T-helper 1 cell treated with Interleukin-12 subunit alpha and Interleukin-12 subunit beta and Interleukin-4 antibody, amounts not matched to agents 30 μg/mL and 1 μg/mL, for 36 hours (primary cell): Measurements from ENCODE around the gene SERPINA6.
"Not testable (repeated sequence)": the region's sequence is repeated elsewhere in the genome, so short reads cannot be mapped to it uniquely, and the experiment has no call there.

Experiments used
- H3K27ac Mint-ChIP-seq: one replicate; pipeline ENCODE4 v1.8.0; 2021; ENCODE audit warnings: mild to moderate bottlenecking, mixed read lengths
- H3K27me3 Mint-ChIP-seq: one replicate; pipeline ENCODE4 v1.8.0; 2021; ENCODE audit warnings: low read depth, mixed read lengths
- H3K36me3 Mint-ChIP-seq: one replicate; pipeline ENCODE4 v1.8.0; 2021; ENCODE audit warnings: low read depth, mixed read lengths
- H3K4me1 Mint-ChIP-seq: one replicate; pipeline ENCODE4 v1.8.0; 2021; ENCODE audit warnings: low read depth, mixed read lengths
- H3K4me3 Mint-ChIP-seq: one replicate; pipeline ENCODE4 v1.8.0; 2021; ENCODE audit warnings: mild to moderate bottlenecking, moderate library complexity, mixed read lengths
- H3K9me3 Mint-ChIP-seq: one replicate; pipeline ENCODE4 v1.8.0; 2021; ENCODE audit warnings: mixed read lengths

SERPINA6 gene

DNA sequence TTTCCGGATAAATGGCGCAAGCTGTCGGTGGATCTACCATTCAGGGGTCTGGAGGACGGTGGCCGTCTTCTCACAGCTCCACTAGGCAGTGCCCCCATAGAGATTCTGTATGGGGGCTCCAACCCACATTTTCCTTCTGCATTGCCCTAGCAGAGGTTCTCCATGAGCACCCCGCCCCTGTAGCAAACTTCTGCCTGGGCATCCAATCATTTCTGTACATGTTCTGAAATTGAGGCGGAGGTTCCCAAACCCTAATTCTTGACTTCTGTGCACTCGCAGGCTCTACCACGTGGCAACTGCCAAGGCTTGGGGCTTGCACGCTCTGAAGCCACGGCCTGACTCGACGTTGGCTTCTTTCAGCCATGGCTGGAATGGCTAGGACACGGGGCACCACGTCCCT lies 25.0 kb downstream of the SERPINA6 start:
- H3K27me3 Mint-ChIP-seq, result no peaks in the 10 kb centered on the region
- no peak overlapping the region for H3K4me3 Mint-ChIP-seq
- H3K27ac Mint-ChIP-seq, result no peak overlapping the region
- no peaks in the 10 kb centered on the region for H3K36me3 Mint-ChIP-seq
- no peaks in the 10 kb centered on the region for H3K4me1 Mint-ChIP-seq
- H3K9me3 Mint-ChIP-seq, result no peaks in the 10 kb centered on the region

DNA sequence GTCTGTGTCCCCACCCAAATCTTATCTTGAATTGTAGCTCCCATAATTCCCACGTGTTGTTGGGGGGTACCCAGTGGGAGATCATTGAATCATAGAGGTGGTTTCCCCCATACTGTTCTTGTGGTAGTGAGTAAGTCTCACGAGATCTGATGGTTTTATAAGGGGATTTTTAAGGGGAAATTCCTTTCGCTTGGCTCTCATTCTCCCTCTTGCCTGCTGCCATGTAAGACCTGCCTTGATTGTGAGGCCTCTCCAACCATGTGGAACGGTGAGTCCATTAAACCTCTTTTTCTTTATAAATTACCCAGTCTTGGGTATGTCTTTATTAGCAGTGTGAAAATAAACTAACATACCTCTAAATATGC lies 27.0 kb downstream of the SERPINA6 start:
- H3K27ac Mint-ChIP-seq, H3K9me3 Mint-ChIP-seq, H3K36me3 Mint-ChIP-seq, H3K4me3 Mint-ChIP-seq, H3K27me3 Mint-ChIP-seq, H3K4me1 Mint-ChIP-seq: not testable (repeated sequence)

DNA sequence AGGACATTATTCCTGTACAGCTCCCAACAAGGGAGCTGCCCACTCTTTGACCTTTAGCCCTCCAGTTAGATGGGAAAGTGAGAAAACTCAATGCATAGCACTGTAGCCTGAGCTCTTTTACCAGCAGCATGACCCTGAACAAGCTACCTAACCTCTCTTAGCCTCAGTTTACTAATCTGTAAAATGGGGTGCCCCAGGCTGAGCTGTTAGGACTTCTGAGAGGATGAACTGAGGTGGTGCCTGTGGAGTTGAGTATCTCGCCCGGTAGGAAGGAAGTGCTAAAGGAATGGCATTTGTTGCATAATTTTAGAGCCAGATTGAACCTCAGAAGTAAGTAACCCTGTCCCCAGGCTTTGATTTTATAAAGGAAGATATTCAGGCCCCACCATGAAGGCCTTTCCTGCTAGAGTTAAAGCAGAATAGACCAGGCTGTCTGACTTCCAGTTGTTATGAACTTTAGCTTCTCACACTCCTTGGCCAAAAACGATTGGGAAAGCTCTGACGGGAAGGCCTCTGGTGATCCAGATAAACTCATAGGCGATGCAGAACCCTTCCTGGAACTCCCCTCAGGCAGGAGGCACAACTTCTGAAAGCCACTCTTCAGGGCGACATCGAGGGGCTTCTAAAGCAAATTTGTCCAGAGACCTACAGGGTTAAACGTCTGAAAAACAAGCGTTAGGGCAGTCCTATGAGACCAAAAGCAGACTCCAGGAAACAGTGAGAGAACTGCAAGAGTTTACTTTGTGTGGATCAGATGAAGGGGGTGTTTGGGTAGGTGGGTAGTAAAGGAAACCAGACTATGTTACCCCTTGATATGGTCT lies 27.6 kb downstream of the SERPINA6 start:
- Mint-ChIP-seq H3K4me3 (no peak overlapping the region), H3K4me1 (no peaks in the 10 kb centered on the region), H3K27ac (no peak overlapping the region), H3K36me3 (no peaks in the 10 kb centered on the region), H3K9me3 (no peaks in the 10 kb centered on the region), H3K27me3 (no peaks in the 10 kb centered on the region)

- H3K4me3 Mint-ChIP-seq, result no peak overlapping the region
- no peak overlapping the region for H3K27ac Mint-ChIP-seq
- no peaks in the 10 kb centered on the region for H3K36me3 Mint-ChIP-seq
- no peaks in the 10 kb centered on the region for H3K27me3 Mint-ChIP-seq
- H3K4me1 Mint-ChIP-seq, result no peaks in the 10 kb centered on the region
- no peaks in the 10 kb centered on the region for H3K9me3 Mint-ChIP-seq
Measured at GRCh38 chr14:94293578-94293924, 29.6 kb downstream of the SERPINA6 start.

DNA sequence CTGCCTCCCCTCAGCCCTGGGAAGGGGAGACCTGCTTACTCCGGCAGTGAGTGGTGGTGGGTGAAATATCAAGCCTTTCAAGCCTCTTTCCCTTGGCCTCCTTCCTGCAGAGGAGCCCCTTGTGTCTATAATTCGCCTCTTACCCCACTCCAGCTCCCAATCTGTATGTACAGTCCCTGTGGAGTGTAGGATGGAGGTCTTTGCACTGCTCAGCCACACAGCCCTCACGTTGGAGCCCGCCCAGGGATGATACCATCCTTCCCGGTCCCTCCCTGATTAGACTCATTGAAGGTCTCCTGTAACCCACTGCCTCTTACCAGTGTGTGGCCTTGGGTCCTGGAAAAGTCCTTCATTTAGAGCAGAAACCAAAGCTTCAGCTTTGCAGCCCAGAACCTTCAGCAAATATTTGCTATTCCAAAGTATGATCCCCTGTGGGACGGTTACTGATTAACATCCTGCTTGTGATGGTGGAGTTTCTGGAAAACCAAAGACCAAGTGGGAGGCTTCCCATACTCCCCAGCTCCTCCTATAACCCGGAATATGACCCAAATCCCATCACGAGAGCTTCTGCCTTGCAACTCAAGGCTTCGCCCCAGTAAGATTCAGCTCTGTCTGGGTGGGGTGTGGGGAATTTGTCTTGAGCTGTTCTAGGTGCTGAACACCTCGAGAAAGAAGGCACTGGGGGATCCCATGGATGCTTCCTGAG lies 30.1 kb downstream of the SERPINA6 start, which contains the start of gene SERPINA10:
Gene SERPINA10 (minus strand): TSS at position 397 of the 706 bp plus-strand sequence. CDS start 2,675 bp downstream, outside the sequence.
- no peaks in the 10 kb centered on the region for H3K9me3 Mint-ChIP-seq
- no peak within 1 kb of the TSS for H3K4me3 Mint-ChIP-seq
- no peak within 1 kb of the TSS for H3K27ac Mint-ChIP-seq
- no peaks in the 10 kb centered on the region for H3K4me1 Mint-ChIP-seq
- no peaks in the 10 kb centered on the region for H3K36me3 Mint-ChIP-seq
- no peaks in the 10 kb centered on the region for H3K27me3 Mint-ChIP-seq

DNA sequence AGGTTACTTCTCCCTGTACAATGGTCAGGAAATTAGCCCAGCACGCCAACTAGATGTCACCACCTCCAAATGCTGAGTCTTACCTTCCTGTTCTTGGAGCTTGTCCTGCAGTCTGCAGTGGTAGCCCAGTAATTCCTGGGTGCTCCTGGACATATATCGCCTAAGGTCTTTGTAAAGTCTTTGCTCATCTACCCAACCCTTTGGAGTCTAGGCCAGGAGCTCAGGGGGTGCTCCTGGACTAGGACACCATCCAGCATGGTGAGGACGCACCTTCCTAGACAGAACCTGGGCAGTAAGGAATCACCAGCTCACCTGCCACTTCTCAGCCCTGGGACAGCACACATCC lies 30.6 kb downstream of the SERPINA6 start:
- Mint-ChIP-seq H3K4me1 (peaks cover 2% of the 10 kb centered on the region), H3K36me3 (no peaks in the 10 kb centered on the region), H3K27ac (no peak overlapping the region), H3K4me3 (no peak overlapping the region), H3K9me3 (no peaks in the 10 kb centered on the region), H3K27me3 (no peaks in the 10 kb centered on the region)

- no peak overlapping the region for H3K27ac Mint-ChIP-seq
- no peaks in the 10 kb centered on the region for H3K9me3 Mint-ChIP-seq
- peaks cover 4% of the 10 kb centered on the region for H3K4me1 Mint-ChIP-seq
- no peaks in the 10 kb centered on the region for H3K36me3 Mint-ChIP-seq
- H3K27me3 Mint-ChIP-seq, result no peaks in the 10 kb centered on the region
- no peak overlapping the region for H3K4me3 Mint-ChIP-seq
Measured at GRCh38 chr14:94291906-94292525, 31.1 kb downstream of the SERPINA6 start.

- peaks cover 4% of the 10 kb centered on the region for H3K4me1 Mint-ChIP-seq
- no peak overlapping the region for H3K4me3 Mint-ChIP-seq
- no peak overlapping the region for H3K27ac Mint-ChIP-seq
- H3K9me3 Mint-ChIP-seq, result no peaks in the 10 kb centered on the region
- H3K36me3 Mint-ChIP-seq, result no peaks in the 10 kb centered on the region
- no peaks in the 10 kb centered on the region for H3K27me3 Mint-ChIP-seq
Measured at GRCh38 chr14:94291159-94291905, 31.8 kb downstream of the SERPINA6 start.

DNA sequence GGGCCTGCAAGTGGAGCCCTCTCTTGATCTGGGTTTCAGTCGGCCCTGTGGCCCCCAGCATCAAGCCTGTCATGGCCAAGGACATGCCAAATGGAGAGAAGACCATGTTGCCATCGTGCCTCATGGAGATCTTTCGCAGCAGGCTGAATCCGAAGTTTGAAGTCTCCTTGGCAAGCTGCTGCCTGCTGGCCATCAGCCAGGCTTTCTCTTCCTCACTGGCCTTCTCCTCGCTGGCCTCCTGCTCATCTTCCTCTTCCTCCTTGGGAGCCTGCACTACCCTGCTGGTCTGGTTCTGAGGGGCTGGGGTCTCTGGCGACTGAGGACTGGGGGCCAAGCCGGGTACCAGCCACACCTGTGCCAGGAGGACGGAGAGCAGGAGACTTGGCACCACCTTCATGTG lies 32.9 kb downstream of the SERPINA6 start:
- Mint-ChIP-seq H3K4me1 (peaks cover 4% of the 10 kb centered on the region), H3K27ac (no peak overlapping the region), H3K27me3 (no peaks in the 10 kb centered on the region), H3K36me3 (no peaks in the 10 kb centered on the region), H3K4me3 (no peak overlapping the region), H3K9me3 (no peaks in the 10 kb centered on the region)

GRCh38 chr14:94288610-94289465 lies 34.3 kb downstream of the SERPINA6 start:
- H3K4me1 Mint-ChIP-seq, result peaks cover 4% of the 10 kb centered on the region

DNA sequence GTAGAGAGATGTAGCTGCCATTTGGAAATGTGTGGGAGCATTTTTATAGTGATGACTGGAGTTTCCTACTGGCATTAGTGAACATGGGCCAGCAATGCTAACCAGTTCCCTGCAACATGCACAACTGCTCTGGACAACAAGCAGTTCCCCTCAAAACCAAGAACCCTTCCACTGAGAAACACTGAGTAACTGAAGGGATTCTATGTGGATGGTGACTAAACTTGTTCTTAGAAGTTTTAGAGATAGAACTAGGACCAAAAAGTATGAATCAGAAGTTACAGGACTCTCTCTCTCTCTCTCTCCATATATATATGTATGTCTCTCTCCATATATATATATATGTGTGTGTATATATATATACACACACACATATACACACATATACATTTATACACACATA lies 38.0 kb downstream of the SERPINA6 start:
- no peak overlapping the region for H3K4me3 Mint-ChIP-seq
- H3K27ac Mint-ChIP-seq, result no peak overlapping the region
- H3K27me3 Mint-ChIP-seq, result no peaks in the 10 kb centered on the region
- no peaks in the 10 kb centered on the region for H3K36me3 Mint-ChIP-seq
- no peaks in the 10 kb centered on the region for H3K9me3 Mint-ChIP-seq
- H3K4me1 Mint-ChIP-seq, result peaks cover 4% of the 10 kb centered on the region

More at GRCh38 chr14:94288610-94289465, 34.3 kb downstream of the SERPINA6 start:
- Mint-ChIP-seq H3K27ac (no peak overlapping the region), H3K36me3 (no peaks in the 10 kb centered on the region), H3K4me3 (no peak overlapping the region), H3K27me3 (no peaks in the 10 kb centered on the region), H3K9me3 (no peaks in the 10 kb centered on the region)

- no peaks in the 10 kb centered on the region for H3K9me3 Mint-ChIP-seq
- no peaks in the 10 kb centered on the region for H3K27me3 Mint-ChIP-seq
- H3K27ac Mint-ChIP-seq, result no peak overlapping the region
- H3K36me3 Mint-ChIP-seq, result no peaks in the 10 kb centered on the region
- H3K4me1 Mint-ChIP-seq, result peaks cover 4% of the 10 kb centered on the region
- H3K4me3 Mint-ChIP-seq, result no peak overlapping the region
Measured at GRCh38 chr14:94284221-94284620, 38.9 kb downstream of the SERPINA6 start.

- Mint-ChIP-seq H3K36me3 (no peaks in the 10 kb centered on the region), H3K4me1 (peaks cover 4% of the 10 kb centered on the region), H3K27me3 (no peaks in the 10 kb centered on the region), H3K4me3 (no peak overlapping the region), H3K27ac (no peak overlapping the region), H3K9me3 (no peaks in the 10 kb centered on the region)
Measured at GRCh38 chr14:94282991-94283723, 40.0 kb downstream of the SERPINA6 start.
